AG09319 (cell line): ENCODE results near the gene TRMT61A.

Experiments used
- DNase-seq: peaks from one replicate; pipeline ENCODE4 v3.0.0-alpha.2; 2010; ENCODE audit warnings: low read depth; ENCODE audit errors: extremely low read depth
- TF ChIP-seq, protein P1 (sequence below): IDR thresholded peaks from 2 replicates; pipeline ENCODE4 v1.5.1; 2011; ENCODE audit warnings: low read depth, mild to moderate bottlenecking, inconsistent platforms, low read length, moderate library complexity

Gene TRMT61A

GRCh38 chr14:103539056-103539825 lies 10.2 kb downstream of the TRMT61A start:
- DNase-seq: no peak
- TF ChIP-seq, protein P1, sequence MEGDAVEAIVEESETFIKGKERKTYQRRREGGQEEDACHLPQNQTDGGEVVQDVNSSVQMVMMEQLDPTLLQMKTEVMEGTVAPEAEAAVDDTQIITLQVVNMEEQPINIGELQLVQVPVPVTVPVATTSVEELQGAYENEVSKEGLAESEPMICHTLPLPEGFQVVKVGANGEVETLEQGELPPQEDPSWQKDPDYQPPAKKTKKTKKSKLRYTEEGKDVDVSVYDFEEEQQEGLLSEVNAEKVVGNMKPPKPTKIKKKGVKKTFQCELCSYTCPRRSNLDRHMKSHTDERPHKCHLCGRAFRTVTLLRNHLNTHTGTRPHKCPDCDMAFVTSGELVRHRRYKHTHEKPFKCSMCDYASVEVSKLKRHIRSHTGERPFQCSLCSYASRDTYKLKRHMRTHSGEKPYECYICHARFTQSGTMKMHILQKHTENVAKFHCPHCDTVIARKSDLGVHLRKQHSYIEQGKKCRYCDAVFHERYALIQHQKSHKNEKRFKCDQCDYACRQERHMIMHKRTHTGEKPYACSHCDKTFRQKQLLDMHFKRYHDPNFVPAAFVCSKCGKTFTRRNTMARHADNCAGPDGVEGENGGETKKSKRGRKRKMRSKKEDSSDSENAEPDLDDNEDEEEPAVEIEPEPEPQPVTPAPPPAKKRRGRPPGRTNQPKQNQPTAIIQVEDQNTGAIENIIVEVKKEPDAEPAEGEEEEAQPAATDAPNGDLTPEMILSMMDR: no peak

DNA sequence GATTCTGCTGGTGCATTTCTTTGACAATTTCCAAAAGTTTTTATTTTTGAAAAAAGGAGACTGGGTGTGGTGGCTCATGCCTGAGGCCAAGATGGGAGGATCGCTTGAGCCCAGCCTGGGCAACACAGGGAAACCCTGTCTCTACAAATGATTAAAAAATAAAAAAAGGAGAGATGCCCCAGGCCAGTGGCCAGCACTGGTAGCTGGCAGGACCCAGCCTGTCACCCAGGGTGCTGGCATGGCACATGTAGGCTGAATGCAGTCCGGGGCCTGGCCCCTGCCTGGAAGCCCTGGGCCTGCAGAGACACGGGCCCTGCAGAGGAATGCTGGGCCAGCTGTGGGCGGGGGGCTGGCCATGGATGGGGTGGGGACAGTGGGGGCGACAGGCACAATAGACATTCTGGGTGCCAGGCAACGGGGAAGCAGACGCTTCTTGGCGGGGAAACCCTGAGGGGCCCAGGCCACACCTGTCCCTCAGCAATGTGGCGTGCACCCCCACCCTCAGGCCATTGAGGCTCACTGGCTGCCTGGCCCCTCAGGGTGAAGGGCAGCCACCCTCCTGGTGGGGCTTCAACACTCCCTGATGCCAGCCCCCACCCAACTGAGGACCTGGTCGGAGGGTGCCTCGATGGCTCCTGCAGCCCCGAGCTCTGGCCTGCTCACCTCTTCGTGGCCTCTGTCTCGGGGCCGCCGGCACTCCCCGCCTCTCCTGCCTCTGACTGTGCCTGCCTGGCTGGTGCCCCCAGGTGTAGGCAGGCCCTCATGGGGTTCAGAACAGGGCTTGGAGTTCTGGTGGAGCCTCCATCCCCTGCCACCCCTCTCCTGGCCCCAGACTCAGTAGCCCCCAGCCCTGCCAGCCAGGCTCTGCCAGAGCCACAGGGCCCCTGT lies 12.1 kb downstream of the TRMT61A start:
- no peak for DNase-seq
- TF ChIP-seq, protein P1: no peak

GRCh38 chr14:103541709-103542604 lies 13.0 kb downstream of the TRMT61A start:
- no peak for DNase-seq
- TF ChIP-seq, protein P1: no peak; the same call in 1 of the 2 replicates

GRCh38 chr14:103542605-103543088 lies 13.7 kb downstream of the TRMT61A start:
- no peak for DNase-seq

DNA sequence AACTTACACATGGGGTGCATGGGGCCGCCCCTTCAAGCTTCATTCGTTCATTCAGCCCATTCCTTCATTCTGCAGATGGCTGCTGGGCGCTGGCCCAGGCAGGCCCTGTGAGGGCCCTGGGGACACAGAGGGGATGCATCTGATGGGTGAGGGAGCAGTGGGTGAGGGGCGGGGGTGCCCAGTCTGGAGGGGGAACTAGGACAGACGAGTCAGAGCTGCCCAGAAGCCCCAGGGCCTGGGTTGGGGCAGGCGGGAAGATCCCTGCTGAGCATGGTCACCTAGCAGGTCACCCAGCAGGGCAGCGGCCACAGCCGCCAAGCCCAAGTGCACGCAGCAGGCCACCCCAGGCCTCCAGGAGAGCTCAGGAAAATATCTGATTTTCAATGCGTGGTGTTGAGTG lies 14.1 kb downstream of the TRMT61A start:
- DNase-seq: no peak

More at GRCh38 chr14:103542605-103543088, 13.7 kb downstream of the TRMT61A start:
- TF ChIP-seq, protein P1: no peak

GRCh38 chr14:103543721-103544387 lies 14.9 kb downstream of the TRMT61A start:
- DNase-seq: no peak
- TF ChIP-seq, protein P1: no peak

More for the DNA sequence above, 14.1 kb downstream of the TRMT61A start:
- TF ChIP-seq, protein P1: no peak
